GM12892 (cell line): ENCODE data around the gene MRNIP.
A peak's percentile ranks its signal among the peaks of the same experiment; 100 is the strongest.
"Not testable (repeated sequence)": the region's sequence is repeated elsewhere in the genome, so short reads cannot be mapped to it uniquely, and the experiment has no call there.

Source experiments
- DNase-seq: peaks from one replicate; pipeline ENCODE4 v3.0.0; 2011; ENCODE audit not compliant: insufficient read length
- FAIRE-seq: peaks from 2 replicates; lab custom pipeline; 2011; peaks lifted over from hg19 to GRCh38; lab: Jason Lieb, UNC
- POLR2A ChIP-seq: IDR thresholded peaks from 2 replicates; pipeline ENCODE4 v1.6.1; 2011; ENCODE audit warnings: low read depth, low read length, control low read depth
- POLR2AphosphoS5 ChIP-seq: IDR thresholded peaks from 2 replicates; pipeline ENCODE4 v1.6.1; 2011; ENCODE audit warnings: low read depth, low read length, control low read depth
- TAF1 ChIP-seq: IDR thresholded peaks from 2 replicates; pipeline ENCODE4 v1.6.1; 2011; ENCODE audit warnings: low read depth, mild to moderate bottlenecking, control low read depth, low read length, borderline replicate concordance

MRNIP gene

DNA sequence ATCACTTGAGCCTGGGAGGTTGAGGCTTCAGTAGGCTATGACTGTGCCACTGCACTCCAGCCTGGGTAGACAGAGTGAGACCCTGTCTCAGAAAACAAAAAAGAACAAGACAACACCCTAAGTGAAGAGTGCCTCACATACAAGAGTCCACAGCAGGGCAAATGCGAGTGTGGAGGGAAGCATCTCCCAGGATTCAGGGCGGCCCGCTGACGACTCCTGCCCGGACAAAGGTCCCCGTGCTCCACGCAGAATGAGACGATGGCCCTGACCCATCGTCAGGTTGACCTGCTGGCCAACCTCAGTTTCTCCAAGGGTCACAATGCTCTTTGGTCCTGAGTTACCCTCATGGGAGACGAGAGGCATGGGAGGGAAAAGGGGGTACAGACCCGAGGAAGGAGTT, 18.3 kb downstream of the MRNIP start:
- no peak for TF ChIP-seq TAF1
- TF ChIP-seq POLR2AphosphoS5: no peak
- no peak for TF ChIP-seq POLR2A
- FAIRE-seq (no peak), DNase-seq (no peak)

DNA sequence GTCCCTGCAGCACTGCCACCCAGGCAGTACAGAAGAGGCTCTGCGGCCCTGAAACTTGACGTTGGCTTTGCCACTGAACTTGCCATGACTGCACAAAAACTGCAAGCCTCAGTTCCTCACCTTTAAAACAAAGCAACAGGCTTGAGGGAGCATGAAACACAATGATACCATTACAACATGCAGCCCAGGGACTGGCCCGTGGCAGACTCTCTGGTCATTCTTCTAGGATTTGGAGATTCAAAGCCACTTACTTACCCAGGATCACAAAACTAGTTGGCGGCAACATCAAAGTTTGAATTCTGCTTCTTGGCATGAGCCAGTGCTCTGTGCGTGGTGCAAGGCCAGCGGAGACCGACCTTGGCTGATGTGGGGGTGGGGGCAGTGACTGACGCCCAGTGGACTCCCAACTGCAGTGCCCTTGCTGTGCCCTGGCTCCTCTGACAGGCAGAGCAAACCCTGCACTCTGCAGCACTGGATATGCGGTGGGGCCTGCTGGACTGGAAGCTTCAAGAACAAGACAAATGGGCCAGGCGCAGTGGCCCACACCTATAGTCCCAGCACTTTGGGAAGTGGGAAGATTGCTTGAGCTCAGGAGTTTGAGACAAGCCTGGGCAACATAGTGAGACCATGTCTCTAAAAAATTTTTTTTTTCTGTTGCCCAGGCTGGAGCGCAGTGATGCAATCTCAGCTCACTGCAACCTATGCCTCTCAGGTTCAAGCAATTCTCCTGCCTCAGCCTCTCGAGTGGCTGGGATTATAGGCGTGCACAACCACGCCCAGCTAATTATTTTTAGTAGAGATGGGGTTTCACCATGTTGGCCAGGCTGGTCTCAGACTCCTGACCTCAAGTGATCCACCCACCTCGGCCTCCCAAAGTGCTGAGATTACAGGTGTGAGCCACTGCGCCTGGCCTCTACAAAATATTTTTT, 19.0 kb downstream of the MRNIP start:
- DNase-seq (no peak), FAIRE-seq (no peak)
- no peak for TF ChIP-seq TAF1
- TF ChIP-seq POLR2AphosphoS5: peak; percentile 28; the same call in 1 of the 2 replicates
- TF ChIP-seq POLR2A: 0 out of 2 replicates have a peak, but pooled peaks have one; percentile 27

DNA sequence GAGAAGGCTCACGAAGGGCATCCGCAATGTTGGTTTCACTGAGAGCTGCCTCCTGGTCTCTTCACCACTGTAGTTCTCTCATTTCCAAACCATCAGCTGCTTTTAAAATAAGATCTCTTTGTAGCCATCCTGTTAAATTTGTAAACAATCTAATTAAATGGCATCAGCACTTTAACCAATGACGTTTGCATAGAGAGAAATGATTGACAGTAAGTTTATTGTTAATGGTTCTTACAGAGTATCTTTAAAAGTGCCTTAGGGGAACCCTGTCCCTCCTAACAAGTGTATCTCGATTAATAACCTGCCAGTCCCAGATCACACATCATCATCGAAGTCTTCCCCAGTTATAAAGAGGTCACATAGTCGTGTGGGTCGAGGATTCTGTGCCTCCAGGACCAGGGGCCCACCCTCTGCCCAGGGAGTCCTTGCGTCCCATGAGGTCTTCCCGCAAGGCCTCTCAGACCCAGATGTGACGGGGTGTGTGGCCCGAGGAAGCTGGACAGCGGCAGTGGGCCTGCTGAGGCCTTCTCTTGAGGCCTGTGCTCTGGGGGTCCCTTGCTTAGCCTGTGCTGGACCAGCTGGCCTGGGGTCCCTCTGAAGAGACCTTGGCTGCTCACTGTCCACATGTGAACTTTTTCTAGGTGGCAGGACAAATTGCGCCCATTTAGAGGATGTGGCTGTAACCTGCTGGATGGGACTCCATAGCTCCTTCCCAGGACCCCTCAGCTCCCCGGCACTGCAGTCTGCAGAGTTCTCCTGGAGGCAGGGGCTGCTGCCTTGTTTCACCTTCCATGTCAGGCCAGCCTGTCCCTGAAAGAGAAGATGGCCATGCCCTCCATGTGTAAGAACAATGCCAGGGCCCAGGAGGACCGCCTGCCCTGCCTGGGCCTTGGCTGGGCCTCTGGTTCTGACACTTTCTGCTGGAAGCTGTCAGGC, 21.3 kb downstream of the MRNIP start:
- no peak for TF ChIP-seq TAF1
- peak; percentile 50; the same call in 1 of the 2 replicates for TF ChIP-seq POLR2AphosphoS5
- peak; percentile 52 for TF ChIP-seq POLR2A
- FAIRE-seq (no peak), DNase-seq (no peak)

DNA sequence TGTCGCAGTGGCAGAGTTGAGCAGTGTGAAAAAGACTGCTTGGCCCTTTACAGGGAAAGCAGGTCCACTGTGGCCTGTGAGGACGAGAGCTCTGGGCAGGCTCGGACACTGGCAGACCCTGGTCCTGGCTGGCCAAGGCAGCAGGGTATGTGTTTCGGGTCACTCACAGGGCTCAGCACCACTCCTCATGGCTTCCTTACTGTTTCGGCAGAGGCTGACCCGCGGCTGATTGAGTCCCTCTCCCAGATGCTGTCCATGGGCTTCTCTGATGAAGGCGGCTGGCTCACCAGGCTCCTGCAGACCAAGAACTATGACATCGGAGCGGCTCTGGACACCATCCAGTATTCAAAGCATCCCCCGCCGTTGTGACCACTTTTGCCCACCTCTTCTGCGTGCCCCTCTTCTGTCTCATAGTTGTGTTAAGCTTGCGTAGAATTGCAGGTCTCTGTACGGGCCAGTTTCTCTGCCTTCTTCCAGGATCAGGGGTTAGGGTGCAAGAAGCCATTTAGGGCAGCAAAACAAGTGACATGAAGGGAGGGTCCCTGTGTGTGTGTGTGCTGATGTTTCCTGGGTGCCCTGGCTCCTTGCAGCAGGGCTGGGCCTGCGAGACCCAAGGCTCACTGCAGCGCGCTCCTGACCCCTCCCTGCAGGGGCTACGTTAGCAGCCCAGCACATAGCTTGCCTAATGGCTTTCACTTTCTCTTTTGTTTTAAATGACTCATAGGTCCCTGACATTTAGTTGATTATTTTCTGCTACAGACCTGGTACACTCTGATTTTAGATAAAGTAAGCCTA, 22.2 kb downstream of the MRNIP start:
- no peak for DNase-seq
- FAIRE-seq: no peak
- peak; percentile 50; the same call in 1 of the 2 replicates for TF ChIP-seq POLR2AphosphoS5
- peak; percentile 39 for TF ChIP-seq POLR2A
- TF ChIP-seq TAF1: no peak

DNA sequence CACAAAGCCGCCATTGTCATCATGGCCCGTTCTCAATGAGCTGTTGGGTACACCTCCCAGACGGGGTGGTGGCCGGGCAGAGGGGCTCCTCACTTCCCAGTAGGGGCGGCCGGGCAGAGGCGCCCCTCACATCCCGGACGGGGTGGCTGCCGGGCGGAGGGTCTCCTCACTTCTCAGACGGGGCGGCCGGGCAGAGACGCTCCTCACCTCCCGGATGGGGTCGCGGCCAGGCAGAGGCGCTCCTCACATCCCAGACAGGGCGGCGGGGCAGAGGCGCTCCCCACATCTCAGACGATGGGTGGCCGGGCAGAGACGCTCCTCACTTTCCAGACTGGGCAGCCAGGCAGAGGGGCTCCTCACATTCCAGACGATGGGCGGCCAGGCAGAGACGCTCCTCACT, 23.7 kb downstream of the MRNIP start:
- not testable (repeated sequence) for DNase-seq, FAIRE-seq

DNA sequence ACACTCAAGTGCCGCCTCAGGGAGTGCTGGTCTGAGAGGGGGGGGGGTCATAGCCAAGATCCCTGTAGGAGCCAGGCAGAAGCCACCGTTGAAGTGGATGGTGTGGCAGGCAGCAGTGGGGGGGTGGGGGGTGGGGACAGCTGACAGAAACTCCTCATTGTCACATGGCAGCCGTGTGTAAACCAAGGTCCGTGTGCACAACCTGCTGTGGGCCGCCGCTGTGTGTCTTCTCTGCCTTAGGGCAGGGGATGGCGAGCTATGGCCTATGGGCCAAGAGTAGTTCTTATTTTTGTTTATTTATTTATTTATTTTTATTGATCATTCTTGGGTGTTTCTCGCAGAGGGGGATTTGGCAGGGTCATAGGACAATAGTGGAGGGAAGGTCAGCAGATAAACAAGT, 24.5 kb downstream of the MRNIP start:
- TF ChIP-seq POLR2A (no peak), POLR2AphosphoS5 (no peak), TAF1 (no peak)
- no peak for FAIRE-seq
- DNase-seq: no peak

DNA sequence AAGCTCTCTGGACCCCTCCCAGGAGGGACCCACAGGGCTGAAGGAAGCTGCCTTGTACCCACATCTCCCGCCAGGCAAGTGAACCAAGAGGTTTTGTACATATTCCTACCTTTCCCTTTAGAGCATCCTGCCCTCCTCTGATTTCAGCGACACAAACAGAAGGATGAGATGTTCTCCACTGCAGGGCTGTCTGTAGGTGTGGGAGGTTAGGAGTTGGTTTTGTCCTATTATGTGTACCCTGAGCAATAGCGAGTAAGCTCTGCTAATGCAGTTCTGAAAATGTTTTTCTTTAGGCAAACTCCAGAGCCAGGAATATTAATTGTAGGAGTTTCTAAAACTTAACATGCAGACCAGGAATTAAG, 24.9 kb downstream of the MRNIP start:
- no peak for DNase-seq
- FAIRE-seq: no peak
- TF ChIP-seq POLR2A (no peak), TAF1 (no peak), POLR2AphosphoS5 (no peak)

DNA sequence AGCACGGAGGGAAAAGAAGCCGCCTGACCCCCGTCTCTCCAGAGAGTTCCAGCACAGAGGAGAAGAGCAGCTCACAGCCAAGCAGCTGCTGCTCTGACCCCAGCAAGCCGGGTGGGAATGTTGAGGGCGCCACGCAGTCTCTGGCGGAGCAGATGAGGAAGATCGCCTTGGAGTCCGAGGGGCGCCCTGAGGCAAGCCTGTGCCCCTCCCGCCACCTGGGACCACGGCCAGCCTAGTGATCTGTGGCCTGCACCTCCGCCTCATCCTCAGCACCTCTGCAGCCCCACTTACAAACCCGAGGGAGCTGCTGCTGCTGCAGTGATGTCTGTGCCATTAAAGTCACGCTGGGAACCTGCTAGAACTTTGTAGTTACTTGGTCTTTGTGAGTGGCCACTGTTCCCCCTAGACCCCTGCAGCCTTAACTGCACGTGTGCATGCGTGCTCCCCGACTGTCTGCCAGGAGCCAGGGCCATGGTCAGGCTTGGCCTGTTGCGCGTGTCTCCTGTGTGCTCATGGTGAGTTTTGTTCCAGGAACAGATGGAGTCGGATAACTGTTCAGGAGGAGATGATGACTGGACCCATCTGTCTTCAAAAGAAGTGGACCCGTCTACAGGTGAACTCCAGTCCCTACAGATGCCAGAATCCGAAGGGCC, 25.4 kb downstream of the MRNIP start:
- no peak for TF ChIP-seq POLR2A
- no peak for TF ChIP-seq POLR2AphosphoS5
- TF ChIP-seq TAF1: no peak
- DNase-seq (no peak), FAIRE-seq (no peak)

DNA sequence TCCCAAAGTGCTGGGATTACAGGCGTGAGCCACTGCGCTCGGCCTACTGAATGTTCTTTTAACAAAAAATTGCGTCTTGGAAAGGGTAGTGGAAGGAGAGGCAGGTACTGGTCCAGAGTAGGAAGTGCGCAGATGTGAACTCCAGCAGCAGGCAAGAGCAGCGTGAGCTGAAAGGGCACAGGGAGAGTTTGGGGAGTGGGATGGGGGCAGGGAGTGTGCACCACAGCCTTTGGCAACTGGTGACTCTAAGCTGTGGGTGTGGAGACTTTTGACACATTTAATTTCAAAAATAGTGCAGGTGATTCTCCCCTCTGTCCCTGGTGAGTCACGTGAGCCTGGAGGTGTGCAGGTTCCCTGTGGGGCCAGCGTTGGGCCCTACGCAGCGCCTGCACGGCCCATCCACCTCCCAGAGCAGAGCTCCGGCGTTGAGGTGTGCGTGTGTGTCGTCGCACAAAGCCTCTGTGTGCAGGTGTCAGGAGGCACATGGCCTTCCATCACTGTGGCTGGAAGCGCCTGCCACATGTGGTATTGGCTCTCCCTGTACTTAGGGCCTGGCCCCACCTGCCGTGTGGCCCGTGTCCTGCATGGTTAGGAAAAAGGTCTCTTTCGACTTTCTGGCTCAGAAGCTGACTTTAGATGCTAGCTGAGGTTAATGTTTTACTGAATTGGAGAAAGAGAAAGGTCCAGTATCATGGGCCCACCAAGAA, 26.4 kb downstream of the MRNIP start:
- FAIRE-seq (no peak), DNase-seq (no peak)
- TF ChIP-seq POLR2A: peak; percentile 19; the same call in 1 of the 2 replicates
- no peak for TF ChIP-seq TAF1
